Activated B cell treated with CpG ODN at 0.5 μM for 24 hours (primary cell): ENCODE results near the gene TBC1D7. TPM values are rescaled to one million over a fixed set of nuclear protein-coding genes. Genes with fewer than 3 reads are reported as not detected.

Experiments
- ATAC-seq: fragments of 200-7000 bp; cut with Tn5 transposase; one replicate; pipeline ENCODE4 v1.10.0; 2021; ENCODE audit warnings: low read depth, mild to moderate bottlenecking, moderate library complexity
- CTCF ChIA-PET: fragments of 350-600 bp; sonication (Branson Sonifier 250); formaldehyde crosslinking; loops from one replicate; lab custom pipeline; 2021; ENCODE audit warnings: antibody characterized with exemption; lab: Charles Lee
- POLR2A ChIA-PET: fragments of 350-600 bp; sonication (Branson Sonifier 250); formaldehyde crosslinking; loops from one replicate; lab custom pipeline; 2021; ENCODE audit warnings: antibody characterized with exemption; lab: Charles Lee
- DNase-seq: peaks from one replicate; pipeline ENCODE4 v3.0.0; 2022
- H3K27ac Mint-ChIP-seq: one replicate; pipeline ENCODE4 v1.8.0; 2020; ENCODE audit warnings: mixed read lengths
- H3K27me3 Mint-ChIP-seq: one replicate; pipeline ENCODE4 v1.8.0; 2021; ENCODE audit warnings: mixed read lengths
- H3K36me3 Mint-ChIP-seq: one replicate; pipeline ENCODE4 v1.8.0; 2021; ENCODE audit warnings: low read depth, mixed read lengths
- H3K4me1 Mint-ChIP-seq: one replicate; pipeline ENCODE4 v1.8.0; 2021; ENCODE audit warnings: mixed read lengths
- H3K4me3 Mint-ChIP-seq: one replicate; pipeline ENCODE4 v1.8.0; 2020; ENCODE audit warnings: mild to moderate bottlenecking, mixed read lengths
- H3K9me3 Mint-ChIP-seq: one replicate; pipeline ENCODE4 v1.8.0; 2020; ENCODE audit warnings: mixed read lengths
- CTCF ChIP-seq: fragments of 200-600 bp; IDR thresholded peaks from one replicate; pipeline ENCODE4 v1.8.0; 2022; ENCODE audit warnings: antibody characterized with exemption, mild to moderate bottlenecking
- intact Hi-C: fragments of 100-400 bp; cut with micrococcal nuclease; formaldehyde crosslinking; loops from one replicate; pipeline ENCODE4 v1.15.1; 2024
- total RNA-seq: library from RNA; stranded (reverse); gene quantifications from 2 replicates; pipeline ENCODE4 v1.2.3, GENCODE V29; 2022

TBC1D7 gene
- total RNA-seq, 1 donor from 2014 or later, result 18.5 TPM

GRCh38 chr6:13342414-13343019 lies 14.2 kb upstream of the TBC1D7 start:
- Mint-ChIP-seq H3K27ac (no peak overlapping the region), H3K36me3 (no peaks in the 10 kb centered on the region), H3K4me3 (no peak overlapping the region), H3K27me3 (no peaks in the 10 kb centered on the region), H3K9me3 (peaks cover 3% of the 10 kb centered on the region), H3K4me1 (peaks cover 38% of the 10 kb centered on the region)
- intact Hi-C loops, result no loop called here
- ATAC-seq, result no peak
- POLR2A ChIA-PET, result interaction anchor here (0.8 kb wide), 1 partner anchor 14 kb away, joined by 3 read pairs; the partner anchor contains the start of gene TBC1D7
- no peak for TF ChIP-seq CTCF
- DNase-seq, result no peak
- CTCF ChIA-PET, result interaction anchor here (1.3 kb wide), 1 partner anchor 41 kb away, joined by 3 read pairs; no protein-coding TSS in a partner anchor

DNA sequence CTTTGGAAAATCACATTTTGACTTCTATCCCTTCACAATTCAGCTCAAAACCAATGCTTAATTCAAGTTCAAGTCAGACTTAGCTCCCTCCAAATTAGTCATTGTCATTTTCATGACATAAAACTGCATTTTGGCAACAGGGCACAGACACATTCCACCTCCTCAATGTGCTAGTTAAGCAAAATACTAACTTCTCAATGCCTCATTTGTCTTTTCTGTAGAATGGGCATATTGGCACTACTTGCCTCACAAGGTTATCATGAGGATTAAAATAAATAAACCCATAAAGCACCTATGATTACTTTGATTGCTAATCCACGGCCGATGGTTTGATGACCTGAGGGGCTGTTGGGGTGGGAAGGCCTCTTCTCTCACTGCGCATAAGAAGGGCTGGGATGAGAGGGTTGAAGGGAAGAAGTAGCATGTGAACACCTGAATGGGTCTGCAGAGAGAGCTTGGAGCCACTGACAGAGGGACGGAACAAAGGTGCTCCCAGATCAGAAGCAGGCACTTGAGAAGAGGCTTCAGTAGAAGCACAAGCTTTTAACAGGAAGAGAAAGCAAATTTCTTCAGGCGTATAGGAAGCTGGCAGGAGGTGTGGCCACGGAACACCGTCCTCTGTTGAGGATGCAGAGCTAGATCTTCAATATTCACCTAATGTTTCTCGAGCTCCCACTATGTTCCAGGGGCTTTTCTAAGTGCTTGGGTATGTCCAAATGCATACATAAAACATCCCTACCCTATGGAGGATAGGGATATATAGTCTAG lies 11.7 kb upstream of the TBC1D7 start:
- Mint-ChIP-seq H3K4me3 (peak overlapping the region; percentile 29), H3K36me3 (no peaks in the 10 kb centered on the region), H3K4me1 (peaks cover 48% of the 10 kb centered on the region), H3K27ac (peak overlapping the region; percentile 83), H3K27me3 (no peaks in the 10 kb centered on the region), H3K9me3 (peaks cover 3% of the 10 kb centered on the region)
- DNase-seq (no peak), ATAC-seq (peak; percentile 60)
- ChIA-PET POLR2A (interaction anchor here (0.9 to 2.6 kb wide), 5 partner anchors 15 to 275 kb away, joined by 3 to 11 read pairs (median 3); partner anchors contain the start of gene SIRT5), CTCF (interaction anchor here (0.8 to 5.0 kb wide), 5 partner anchors 40 to 235 kb away, joined by 3 to 27 read pairs (median 7); partner anchors contain the start of gene SIRT5)
- intact Hi-C loops, result loop anchor here (1.0 kb wide), 1 partner anchor 16 kb away; no protein-coding TSS in a partner anchor
- no peak for TF ChIP-seq CTCF

- H3K4me1 Mint-ChIP-seq, result peaks cover 48% of the 10 kb centered on the region
- ChIA-PET POLR2A (interaction anchor here (0.6 to 2.2 kb wide), 7 partner anchors 9 to 428 kb away, joined by 4 to 11 read pairs (median 5); partner anchors contain the start of genes NOL7, SIRT5 and TBC1D7), CTCF (interaction anchor here (0.9 to 5.0 kb wide), 18 partner anchors 16 to 729 kb away, joined by 3 to 27 read pairs (median 4); partner anchors contain the start of gene SIRT5)
- H3K27ac Mint-ChIP-seq, result peak overlapping the region; percentile 76
- no peaks in the 10 kb centered on the region for H3K27me3 Mint-ChIP-seq
- intact Hi-C loops, result no loop called here
- ATAC-seq (no peak), DNase-seq (no peak)
- no peaks in the 10 kb centered on the region for H3K36me3 Mint-ChIP-seq
- no peak for TF ChIP-seq CTCF
- peak overlapping the region; percentile 24 for H3K4me3 Mint-ChIP-seq
- H3K9me3 Mint-ChIP-seq, result peaks cover 3% of the 10 kb centered on the region
These were observed 9.7 kb upstream of the TBC1D7 start for GRCh38 chr6:13338038-13338437.

DNA sequence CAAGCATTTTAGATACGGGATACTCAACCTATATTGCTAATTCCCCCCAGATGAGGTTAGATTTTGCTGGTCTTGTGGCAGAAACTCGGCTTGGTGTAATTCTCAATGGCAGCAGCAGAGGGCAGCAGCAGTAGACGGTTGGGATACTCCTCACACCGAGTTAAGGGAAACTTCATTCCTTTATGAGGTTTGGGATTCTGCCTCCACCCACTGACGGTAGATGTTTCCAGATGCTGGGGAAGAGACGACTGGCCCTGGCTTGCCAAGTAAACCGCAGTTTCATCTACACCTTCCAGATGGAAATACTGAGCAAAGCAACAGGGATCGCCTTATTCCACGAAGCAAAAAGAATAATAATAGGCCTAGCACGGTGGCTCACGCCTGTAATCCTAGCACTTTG lies 8.2 kb upstream of the TBC1D7 start:
- no peaks in the 10 kb centered on the region for H3K27me3 Mint-ChIP-seq
- CTCF ChIA-PET, result interaction anchor here (0.8 to 5.0 kb wide), 8 partner anchors 17 to 279 kb away, joined by 3 to 27 read pairs (median 7); partner anchors contain the start of genes NOL7 and SIRT5
- POLR2A ChIA-PET, result interaction anchor here (1.2 to 2.2 kb wide), 2 partner anchors 64 to 279 kb away, joined by 3 to 11 read pairs; partner anchors contain the start of gene NOL7
- intact Hi-C loops, result loop anchor here (1.0 to 2.0 kb wide), 8 partner anchors 45 to 288 kb away; partner anchors contain the start of gene NOL7
- no peak for TF ChIP-seq CTCF
- DNase-seq, result peak; percentile 72
- no peaks in the 10 kb centered on the region for H3K36me3 Mint-ChIP-seq
- H3K27ac Mint-ChIP-seq, result no peak overlapping the region
- H3K4me3 Mint-ChIP-seq, result no peak overlapping the region
- no peaks in the 10 kb centered on the region for H3K9me3 Mint-ChIP-seq
- peak; percentile 73 for ATAC-seq
- H3K4me1 Mint-ChIP-seq, result peaks cover 51% of the 10 kb centered on the region
